HCT116 (cell line): ENCODE measurements around the gene DCLRE1B. TPM values are rescaled to one million over a fixed set of nuclear protein-coding genes. Genes with fewer than 3 reads are reported as not detected.

Source experiments
- ATAC-seq: fragments of 200-7000 bp; cut with Tn5 transposase; 2 replicates; pipeline ENCODE4 v1.9.1; 2020; ENCODE audit warnings: mild to moderate bottlenecking, moderate library complexity
- BruUV-seq: library from RNA; stranded (reverse); fragments of 400-500 nt; replicated peaks from 2 replicates; lab custom pipeline; 2021; lab: Mats Ljungman, UMichigan
- CTCF ChIA-PET: fragments of 300-600 bp; sonication (Branson Sonifier 250); formaldehyde crosslinking; loops from one replicate; lab custom pipeline; 2021; ENCODE audit warnings: antibody characterized with exemption; lab: Charles Lee
- POLR2A ChIA-PET: fragments of 300-600, 350-600 bp; sonication (Branson Sonifier 250); formaldehyde crosslinking; loops from one replicate; lab custom pipeline; 2021; ENCODE audit warnings: antibody characterized with exemption; lab: Charles Lee
- RAD21 ChIA-PET, 2 experiments: fragments of 300-600 bp; sonication (Branson Sonifier 250); formaldehyde crosslinking; loops; one replicate each; lab custom pipeline; 2023; ENCODE audit warnings: low total read pairs in 2 of 2; ENCODE audit not compliant: uncharacterized antibody in 2 of 2, unreplicated experiment in 2 of 2, low non-redundant PET in 1 of 2; lab: Charles Lee
- DNase-seq: peaks from one replicate; pipeline ENCODE4 v3.0.0-alpha.2; 2010; ENCODE audit warnings: low read depth, low spot score
- H2AFZ ChIP-seq: fragments of 200-600 bp; shearing (Covaris generic), sonication (generic); 2 replicates; pipeline ENCODE4 v1.6.1; 2017; ENCODE audit warnings: low read depth, mixed run types, mixed read lengths, antibody characterized with exemption, low read length; ENCODE audit not compliant: poor library complexity, severe bottlenecking
- H3K27ac ChIP-seq: 2 replicates; pipeline ENCODE4 v1.5.1; 2012; ENCODE audit warnings: low read depth, low read length
- H3K27me3 ChIP-seq: fragments of 200-600 bp; sonication (generic); 2 replicates; pipeline ENCODE4 v1.6.1; 2016; ENCODE audit warnings: mixed run types, low read length, mixed read lengths; ENCODE audit not compliant: insufficient read depth
- H3K36me3 ChIP-seq, 2 experiments: fragments of 200-500 bp in 1 of 2; fragments of 200-600 bp in 1 of 2; sonication (Bioruptor generic) in 1 of 2; sonication (generic) in 1 of 2; 2 replicates each; pipeline versions ENCODE4 v1.5.1 to v1.6.1; 2014 to 2016; ENCODE audit warnings: low read length in 2 of 2, inconsistent platforms in 1 of 2, mixed read lengths in 1 of 2, mixed run types in 1 of 2; ENCODE audit not compliant: insufficient read depth in 2 of 2, control insufficient read depth in 1 of 2
- H3K4me1 ChIP-seq, 2 experiments: fragments of 200-600 bp in 1 of 2; sonication (generic) in 1 of 2; 2 replicates each; pipeline versions ENCODE4 v1.5.1 to v1.6.1; 2012 to 2017; ENCODE audit warnings: low read length in 2 of 2, inconsistent platforms in 1 of 2, mild to moderate bottlenecking in 1 of 2, mixed read lengths in 1 of 2, mixed run types in 1 of 2, moderate library complexity in 1 of 2; ENCODE audit not compliant: insufficient read depth in 2 of 2, control insufficient read depth in 1 of 2
- H3K4me2 ChIP-seq: fragments of 200-600 bp; sonication (generic); 2 replicates; pipeline ENCODE4 v1.6.1; 2017; ENCODE audit warnings: mixed run types, low read length, mixed read lengths
- H3K4me3 ChIP-seq, 2 experiments: fragments of 200-600 bp in 1 of 2; sonication (generic) in 1 of 2; replicated peaks in 1 of 2; 2 replicates each; pipeline ENCODE4 v1.5.1; 2011 to 2016; ENCODE audit warnings: low read length in 2 of 2, control low read depth in 1 of 2, low read depth in 1 of 2, mild to moderate bottlenecking in 1 of 2, mixed read lengths in 1 of 2, mixed run types in 1 of 2
- H3K79me2 ChIP-seq: fragments of 200-600 bp; sonication (generic); 2 replicates; pipeline ENCODE4 v1.6.1; 2017; ENCODE audit warnings: mild to moderate bottlenecking, mixed run types, low read length, moderate library complexity, mixed read lengths; ENCODE audit not compliant: insufficient read depth
- H3K9ac ChIP-seq: fragments of 200-600 bp; sonication (generic); 2 replicates; pipeline ENCODE4 v1.6.1; 2016; ENCODE audit warnings: low read length, mixed read lengths
- H3K9me2 ChIP-seq: fragments of 200-600 bp; sonication (generic), shearing (Covaris generic); 2 replicates; pipeline ENCODE4 v1.6.1; 2017; ENCODE audit warnings: mixed run types, mild to moderate bottlenecking, moderate library complexity; ENCODE audit not compliant: insufficient read depth
- H3K9me3 ChIP-seq, 2 experiments: fragments of 200-500 bp in 1 of 2; fragments of 200-600 bp in 1 of 2; sonication (Bioruptor generic) in 1 of 2; sonication (generic) in 1 of 2; 2 replicates each; pipeline ENCODE4 v1.6.1; 2014 to 2017; ENCODE audit warnings: low read length in 2 of 2, mixed read lengths in 2 of 2, inconsistent platforms in 1 of 2, low read depth in 1 of 2, mild to moderate bottlenecking in 1 of 2, mixed run types in 1 of 2, moderate library complexity in 1 of 2; ENCODE audit not compliant: control insufficient read depth in 1 of 2, insufficient read depth in 1 of 2
- H4K20me1 ChIP-seq: fragments of 200-600 bp; sonication (generic), shearing (Covaris generic); 2 replicates; pipeline ENCODE4 v1.6.1; 2017; ENCODE audit warnings: mixed run types, mild to moderate bottlenecking, moderate library complexity; ENCODE audit not compliant: insufficient read depth
- CBX3 ChIP-seq: IDR thresholded peaks from 2 replicates; pipeline ENCODE4 v1.6.1; 2012; ENCODE audit warnings: low read depth
- CEBPB ChIP-seq: IDR thresholded peaks from 2 replicates; pipeline ENCODE4 v1.6.1; 2012; ENCODE audit warnings: low read depth
- ELF1 ChIP-seq: IDR thresholded peaks from 2 replicates; pipeline ENCODE4 v1.6.1; 2012; ENCODE audit warnings: low read depth, borderline replicate concordance
- EZH2 ChIP-seq: fragments of 200-600 bp; sonication (generic); IDR thresholded peaks from 2 replicates; pipeline ENCODE4 v1.6.1; 2017; ENCODE audit warnings: antibody characterized with exemption, mixed run types
- EZH2phosphoT487 ChIP-seq: fragments of 200-600 bp; IDR thresholded peaks from 2 replicates; pipeline ENCODE4 v1.6.1; 2018; ENCODE audit warnings: antibody characterized with exemption, borderline replicate concordance
- MAX ChIP-seq: IDR thresholded peaks from 2 replicates; pipeline ENCODE4 v1.6.1; 2012
- REST ChIP-seq: IDR thresholded peaks from 2 replicates; pipeline ENCODE4 v1.6.1; 2012; ENCODE audit warnings: low read depth
- SP1 ChIP-seq: IDR thresholded peaks from 2 replicates; pipeline ENCODE4 v1.6.1; 2012; ENCODE audit warnings: low read depth
- SRF ChIP-seq: IDR thresholded peaks from 2 replicates; pipeline ENCODE4 v1.6.1; 2012; ENCODE audit warnings: low read depth
- YY1 ChIP-seq: IDR thresholded peaks from 2 replicates; pipeline ENCODE4 v1.6.1; 2011; ENCODE audit warnings: low read length, low read depth, moderate library complexity, mild to moderate bottlenecking; ENCODE audit not compliant: insufficient replicate concordance; ENCODE audit errors: extremely low read depth
- intact Hi-C: fragments of 100-400 bp; cut with micrococcal nuclease; formaldehyde crosslinking; loops from 2 replicates; pipeline ENCODE4 v1.10.0; 2022
- total RNA-seq: library from RNA; stranded (reverse); gene quantifications from one replicate; pipeline ENCODE4 v1.2.1, GENCODE V29; 2021; ENCODE audit not compliant: unreplicated experiment

DCLRE1B gene
- total RNA-seq, 1 experiment from 2014 or later, result 13.4 TPM

- TF ChIP-seq YY1 (no peak), SP1 (no peak), CBX3 (no peak), EZH2phosphoT487 (no peak), ELF1 (no peak), REST (no peak), CEBPB (no peak), SRF (no peak)
- TF ChIP-seq, all 23 proteins: peak for 0
Observed at GRCh38 chr1:113858418-113858817, 46.7 kb upstream of the DCLRE1B start (continued).

- no peak for ATAC-seq
Observed at GRCh38 chr1:113858982-113859381, 46.1 kb upstream of the DCLRE1B start.

More at GRCh38 chr1:113858982-113859381, 46.1 kb upstream of the DCLRE1B start:
- intact Hi-C loops, result no loop called here
- Histone ChIP-seq H4K20me1 (no peaks in the 10 kb centered on the region), H3K4me3 (no peak overlapping the region), H3K27me3 (no peaks in the 10 kb centered on the region), H3K4me2 (no peak overlapping the region), H3K4me1 (peaks cover 0 to 6% of the 10 kb centered on the region in 2 experiments; a peak in 1 of 4 replicates), H3K27ac (no peak overlapping the region), H3K9ac (no peak overlapping the region), H3K9me2 (no peaks in the 10 kb centered on the region), H3K9me3 (no peaks in the 10 kb centered on the region), H3K79me2 (no peaks in the 10 kb centered on the region), H2AFZ (peak overlapping the region; percentile 47), H3K36me3 (no peaks in the 10 kb centered on the region)
- ChIA-PET POLR2A (no interaction called here), CTCF (no interaction called here), RAD21 (no interaction called here)
- BruUV-seq, result no TSS peak
- no peak for TF ChIP-seq EZH2
- TF ChIP-seq CEBPB, result no peak
- no peak for TF ChIP-seq EZH2phosphoT487
- TF ChIP-seq MAX, result no peak
- DNase-seq, result no peak
